GM12878 (cell line): ENCODE data around the gene STBD1. TPM values are rescaled to one million over a fixed set of nuclear protein-coding genes. Genes with fewer than 3 reads are reported as not detected.
"Not testable (repeated sequence)": the region's sequence is repeated elsewhere in the genome, so short reads cannot be mapped to it uniquely, and the experiment has no call there.

Experiments
- ATAC-seq: fragments of 200-7000 bp; cut with Tn5 transposase; 3 replicates; pipeline ENCODE4 v1.9.1; 2020; ENCODE audit warnings: mild to moderate bottlenecking, moderate library complexity
- BruUV-seq: library from RNA; stranded (reverse); fragments of 400-500 nt; replicated peaks from 2 replicates; lab custom pipeline; 2021; lab: Mats Ljungman, UMichigan
- CTCF ChIA-PET: fragments of 300-600 bp; sonication (Branson Sonifier 250); formaldehyde crosslinking; extraction: SDS; loops from one replicate; lab custom pipeline; 2021; ENCODE audit warnings: inconsistent platforms; lab: Yijun Ruan, JAX
- POLR2A ChIA-PET: fragments of 350-600 bp; formaldehyde crosslinking; extraction: SDS; loops from one replicate; lab custom pipeline; 2021; ENCODE audit warnings: inconsistent platforms; lab: Charles Lee
- RAD21 ChIA-PET: fragments of 300-600 bp; sonication (Branson Sonifier 250); formaldehyde crosslinking; loops from one replicate; lab custom pipeline; 2023; ENCODE audit warnings: antibody characterized with exemption; ENCODE audit not compliant: unreplicated experiment; lab: Charles Lee
- SMC1A ChIA-PET: fragments of 300-600 bp; sonication (Branson Sonifier 250); formaldehyde crosslinking; loops from one replicate; lab custom pipeline; 2023; ENCODE audit not compliant: unreplicated experiment, uncharacterized antibody; lab: Charles Lee
- DNase-seq: peaks from one replicate; pipeline ENCODE4 v3.0.0-alpha.2; 2011; ENCODE audit warnings: low read depth, low spot score
- FAIRE-seq: peaks from 3 replicates; lab custom pipeline; 2011; peaks lifted over from hg19 to GRCh38; lab: Jason Lieb, UNC
- H2AFZ ChIP-seq: 2 replicates; pipeline ENCODE4 v1.6.0; 2011; ENCODE audit warnings: low read depth, low read length, control low read depth; ENCODE audit not compliant: control insufficient read depth
- H3K27ac ChIP-seq: 2 replicates; pipeline ENCODE4 v1.5.1; 2011; ENCODE audit warnings: control low read depth; ENCODE audit not compliant: control insufficient read depth, insufficient read depth
- H3K27me3 ChIP-seq, 2 experiments: replicated peaks in 1 of 2; 2 replicates each; pipeline versions ENCODE4 v1.6.0 to v1.6.1; 2011; ENCODE audit warnings: low read length in 1 of 2; ENCODE audit not compliant: control insufficient read depth in 2 of 2, insufficient read depth in 2 of 2
- H3K36me3 ChIP-seq, 2 experiments: 2 replicates each; pipeline ENCODE4 v1.5.1; 2011; ENCODE audit warnings: low read length in 1 of 2; ENCODE audit not compliant: control insufficient read depth in 2 of 2, insufficient read depth in 2 of 2
- H3K4me1 ChIP-seq: 2 replicates; pipeline ENCODE4 v1.6.1; 2011; ENCODE audit warnings: mild to moderate bottlenecking, low read length, moderate library complexity, mixed read lengths; ENCODE audit not compliant: control insufficient read depth, insufficient read depth
- H3K4me2 ChIP-seq: 2 replicates; pipeline ENCODE4 v1.6.0; 2011; ENCODE audit warnings: control low read depth; ENCODE audit not compliant: control insufficient read depth, insufficient read depth
- H3K4me3 ChIP-seq: fragments of 200-600 bp; sonication (generic); 2 replicates; pipeline ENCODE4 v1.5.1; 2016
- H3K79me2 ChIP-seq: 2 replicates; pipeline ENCODE4 v1.6.0; 2011; ENCODE audit warnings: low read length; ENCODE audit not compliant: control insufficient read depth, insufficient read depth
- H3K9ac ChIP-seq: 2 replicates; pipeline ENCODE4 v1.8.0; 2011; ENCODE audit warnings: low read length, control low read depth, mixed read lengths; ENCODE audit not compliant: control insufficient read depth, insufficient read depth
- H3K9me3 ChIP-seq: replicated peaks from 3 replicates; pipeline ENCODE4 v1.5.1; 2011; ENCODE audit warnings: mild to moderate bottlenecking, low read length; ENCODE audit not compliant: control insufficient read depth, insufficient read depth
- H4K20me1 ChIP-seq: 2 replicates; pipeline ENCODE4 v1.6.0; 2011; ENCODE audit not compliant: control insufficient read depth, insufficient read depth
- BHLHE40 ChIP-seq, 2 experiments: fragments of 450-650 bp in 1 of 2; IDR thresholded peaks; 2 replicates each; pipeline ENCODE4 v1.6.1; 2011 to 2017; ENCODE audit warnings: low read depth in 2 of 2, borderline replicate concordance in 1 of 2, improper control_type of control experiment in 1 of 2, low read length in 1 of 2, mild to moderate bottlenecking in 1 of 2
- RELB ChIP-seq: fragments of 450-650 bp; IDR thresholded peaks from 2 replicates; pipeline ENCODE4 v1.6.1; 2017; ENCODE audit warnings: low read depth, mild to moderate bottlenecking, moderate library complexity
- ZBTB11 ChIP-seq: fragments of 450-650 bp; formaldehyde crosslinking; IDR thresholded peaks from 2 replicates; pipeline ENCODE4 v1.5.0; 2022; ENCODE audit warnings: mild to moderate bottlenecking, missing genetic modification characterization
- ZNF24 ChIP-seq: fragments of 450-650 bp; IDR thresholded peaks from 2 replicates; pipeline ENCODE4 v1.6.1; 2017; ENCODE audit warnings: antibody characterized with exemption, mild to moderate bottlenecking
- in situ Hi-C: fragments of 300-500 bp; cut with MboI; formaldehyde crosslinking; loops from 9 replicates; pipeline ENCODE4 v1.14.3; 2018; ENCODE audit warnings: mixed read lengths
- intact Hi-C: fragments of 100-400 bp; cut with micrococcal nuclease; formaldehyde crosslinking; loops from one replicate; pipeline ENCODE4 v1.14.2; 2022; ENCODE audit not compliant: unreplicated experiment
- polyA plus RNA-seq, 11 experiments: library from polyadenylated mRNA; depleted of rRNA in 4 of 11; unstranded in 6 of 11; stranded (reverse) in 5 of 11; fragments of >200 nt; fragmentation: Nextera tagmentation in 4 of 11; fragmentation: Illumina TruSeq in 1 of 11; extraction: Ambion mirVana in 4 of 11; extraction: Trizol in 1 of 11; gene quantifications; 1 replicate in 1 of 11; 2 replicates in 10 of 11; pipeline versions ENCODE4 v1.2.1 to v1.2.3, GENCODE V29; 2011 to 2016; ENCODE audit warnings: inconsistent platforms in 2 of 11, missing spikeins in 2 of 11, low read depth in 1 of 11
- small RNA-seq: library from RNA; depleted of rRNA; stranded (forward); fragments of <200 nt; gene quantifications from one replicate; pipeline ENCODE3, GENCODE V24; 2014
- total RNA-seq, 4 experiments: library from RNA; depleted of rRNA in 3 of 4; stranded (reverse); fragments of >200 nt in 3 of 4; fragmentation: Illumina TruSeq in 1 of 4; extraction: Trizol in 1 of 4; gene quantifications; 2 replicates each; pipeline versions ENCODE4 v1.2.1 to v1.2.3, GENCODE V29; 2013 to 2021

Gene STBD1
- total and polyA plus RNA-seq, 10 of the 15 experiments (the other 5 are each of a cell fraction or from before 2014, with no cell fraction given), result 0.04 to 0.10 (median 0.05) TPM; not detected in 7

- TF ChIP-seq RELB (no peak), ZBTB11 (no peak), BHLHE40 (IDR thresholded peaks at IDR 0.05; ENCODE audit: borderline replicate concordance in 1 of 2, low read depth in 2 of 2, low read length in 1 of 2) (no peak), ZNF24 (no peak)
- TF ChIP-seq, all 136 proteins: peak for 0
Measured at GRCh38 chr4:76357981-76358380, 51.4 kb downstream of the STBD1 start (continued).

- FAIRE-seq, CTCF ChIA-PET: not testable (repeated sequence)
Measured at GRCh38 chr4:76359881-76360466, 53.4 kb downstream of the STBD1 start.

More at GRCh38 chr4:76359881-76360466, 53.4 kb downstream of the STBD1 start:
- H2AFZ ChIP-seq, H3K4me3 ChIP-seq, POLR2A ChIA-PET, H4K20me1 ChIP-seq, SMC1A ChIA-PET, H3K79me2 ChIP-seq, RAD21 ChIA-PET, BruUV-seq, H3K27ac ChIP-seq, DNase-seq, H3K27me3 ChIP-seq, H3K9ac ChIP-seq, in situ Hi-C loops, ATAC-seq, H3K9me3 ChIP-seq, intact Hi-C loops, H3K4me2 ChIP-seq, H3K36me3 ChIP-seq, H3K4me1 ChIP-seq: not testable (repeated sequence)

Small RNA genes lying within 50 kb of the gene (small RNA-seq; reads per million reads assigned to genes)
- not detected for gene RNU6-1000P

Other genes starting within 250 kb of the STBD1 start
- gene ART3, start 232.0 kb upstream of the STBD1 start, total RNA-seq (2014; rRNA removed), result not detected in 2 replicates
- gene ART3, start 232.0 kb upstream of the STBD1 start, total RNA-seq (2014; rRNA removed; fragmentation: Illumina TruSeq; extraction: Trizol), result not detected in 2 replicates
- gene ART3, start 232.0 kb upstream of the STBD1 start, total RNA-seq (2021), result 0.13 TPM in 1 of 2 replicates, not detected in the other
- gene ART3, start 232.0 kb upstream of the STBD1 start, polyA plus RNA-seq (2011; rRNA removed), result not detected in 2 replicates
- 0.18 TPM in 1 of 2 replicates, not detected in the other for gene ART3, start 232.0 kb upstream of the STBD1 start, polyA plus RNA-seq (2014; fragmentation: Illumina TruSeq; extraction: Trizol)
- under 1 TPM in 1 of 2 experiments, not detected in 1; 0.29 TPM for gene ART3, start 232.0 kb upstream of the STBD1 start, polyA plus RNA-seq (2014; fragmentation: Nextera tagmentation; extraction: Ambion mirVana)
- 0.23 TPM in 1 of 2 replicates, not detected in the other for gene ART3, start 232.0 kb upstream of the STBD1 start, polyA plus RNA-seq (2014; rRNA removed)
- gene ART3, start 232.0 kb upstream of the STBD1 start, polyA plus RNA-seq (2016; fragmentation: Nextera tagmentation; extraction: Ambion mirVana), result under 1 TPM in 1 of 2 experiments, not detected in 1; 0.50 TPM
- 40.9 and 48.1 TPM in 2 replicates for gene NUP54, start 158.3 kb upstream of the STBD1 start, total RNA-seq (2014; rRNA removed)
- 51.9 and 52.9 TPM in 2 replicates for gene NUP54, start 158.3 kb upstream of the STBD1 start, total RNA-seq (2014; rRNA removed; fragmentation: Illumina TruSeq; extraction: Trizol)
- 37.2 and 39.6 TPM in 2 replicates for gene NUP54, start 158.3 kb upstream of the STBD1 start, total RNA-seq (2021)
- 69.0 and 122 TPM in 2 replicates for gene NUP54, start 158.3 kb upstream of the STBD1 start, polyA plus RNA-seq (2011; rRNA removed)
- gene NUP54, start 158.3 kb upstream of the STBD1 start, polyA plus RNA-seq (2014; fragmentation: Illumina TruSeq; extraction: Trizol), result 44.1 and 54.6 TPM in 2 replicates
- gene NUP54, start 158.3 kb upstream of the STBD1 start, polyA plus RNA-seq (2014; fragmentation: Nextera tagmentation; extraction: Ambion mirVana), result 10 to 100 TPM; 17.5 to 27.7 TPM
- 31.1 and 33.6 TPM in 2 replicates for gene NUP54, start 158.3 kb upstream of the STBD1 start, polyA plus RNA-seq (2014; rRNA removed)
- 10 to 100 TPM; 43.7 to 44.6 TPM for gene NUP54, start 158.3 kb upstream of the STBD1 start, polyA plus RNA-seq (2016; fragmentation: Nextera tagmentation; extraction: Ambion mirVana)
- gene SCARB2, start 92.9 kb upstream of the STBD1 start, total RNA-seq (2014; rRNA removed), result 10.7 and 11.9 TPM in 2 replicates
- 9.2 and 9.5 TPM in 2 replicates for gene SCARB2, start 92.9 kb upstream of the STBD1 start, total RNA-seq (2014; rRNA removed; fragmentation: Illumina TruSeq; extraction: Trizol)
- 6.2 and 8.4 TPM in 2 replicates for gene SCARB2, start 92.9 kb upstream of the STBD1 start, total RNA-seq (2021)
- 9.9 and 10.9 TPM in 2 replicates for gene SCARB2, start 92.9 kb upstream of the STBD1 start, polyA plus RNA-seq (2011; rRNA removed)
- 9.7 and 10.3 TPM in 2 replicates for gene SCARB2, start 92.9 kb upstream of the STBD1 start, polyA plus RNA-seq (2014; fragmentation: Illumina TruSeq; extraction: Trizol)
- gene SCARB2, start 92.9 kb upstream of the STBD1 start, polyA plus RNA-seq (2014; fragmentation: Nextera tagmentation; extraction: Ambion mirVana), result 1 to 10 TPM; 2.1 to 3.7 TPM
- 5.6 and 6.7 TPM in 2 replicates for gene SCARB2, start 92.9 kb upstream of the STBD1 start, polyA plus RNA-seq (2014; rRNA removed)
- gene SCARB2, start 92.9 kb upstream of the STBD1 start, polyA plus RNA-seq (2016; fragmentation: Nextera tagmentation; extraction: Ambion mirVana), result 10 to 100 TPM; 11.5 to 11.7 TPM
- gene FAM47E, start 55.0 kb upstream of the STBD1 start, total RNA-seq (2014; rRNA removed), result not detected in 2 replicates
- not detected in 2 replicates for gene FAM47E, start 55.0 kb upstream of the STBD1 start, total RNA-seq (2014; rRNA removed; fragmentation: Illumina TruSeq; extraction: Trizol)
- gene FAM47E, start 55.0 kb upstream of the STBD1 start, total RNA-seq (2021), result not detected in 2 replicates
- not detected in 2 replicates for gene FAM47E, start 55.0 kb upstream of the STBD1 start, polyA plus RNA-seq (2011; rRNA removed)
- not detected in 2 replicates for gene FAM47E, start 55.0 kb upstream of the STBD1 start, polyA plus RNA-seq (2014; fragmentation: Illumina TruSeq; extraction: Trizol)
- gene FAM47E, start 55.0 kb upstream of the STBD1 start, polyA plus RNA-seq (2014; fragmentation: Nextera tagmentation; extraction: Ambion mirVana), result under 1 TPM in 1 of 2 experiments, not detected in 1; 0.03 TPM
- gene FAM47E, start 55.0 kb upstream of the STBD1 start, polyA plus RNA-seq (2014; rRNA removed), result not detected in 2 replicates
- not detected for gene FAM47E, start 55.0 kb upstream of the STBD1 start, polyA plus RNA-seq (2016; fragmentation: Nextera tagmentation; extraction: Ambion mirVana)
- gene CCDC158, start 114.4 kb downstream of the STBD1 start, total RNA-seq (2014; rRNA removed), result not detected in 2 replicates
- gene CCDC158, start 114.4 kb downstream of the STBD1 start, total RNA-seq (2014; rRNA removed; fragmentation: Illumina TruSeq; extraction: Trizol), result not detected in 2 replicates
- gene CCDC158, start 114.4 kb downstream of the STBD1 start, total RNA-seq (2021), result not detected in 2 replicates
- not detected in 2 replicates for gene CCDC158, start 114.4 kb downstream of the STBD1 start, polyA plus RNA-seq (2011; rRNA removed)
- not detected in 2 replicates for gene CCDC158, start 114.4 kb downstream of the STBD1 start, polyA plus RNA-seq (2014; fragmentation: Illumina TruSeq; extraction: Trizol)
- gene CCDC158, start 114.4 kb downstream of the STBD1 start, polyA plus RNA-seq (2014; fragmentation: Nextera tagmentation; extraction: Ambion mirVana), result not detected
- not detected in 2 replicates for gene CCDC158, start 114.4 kb downstream of the STBD1 start, polyA plus RNA-seq (2014; rRNA removed)
- gene CCDC158, start 114.4 kb downstream of the STBD1 start, polyA plus RNA-seq (2016; fragmentation: Nextera tagmentation; extraction: Ambion mirVana), result not detected
- under 0.01 and 0.06 TPM in 2 replicates for gene SHROOM3, start 128.5 kb downstream of the STBD1 start, total RNA-seq (2014; rRNA removed)
- under 0.01 and 0.09 TPM in 2 replicates for gene SHROOM3, start 128.5 kb downstream of the STBD1 start, total RNA-seq (2014; rRNA removed; fragmentation: Illumina TruSeq; extraction: Trizol)
- gene SHROOM3, start 128.5 kb downstream of the STBD1 start, total RNA-seq (2021), result 0.11 and 0.15 TPM in 2 replicates
- 0.04 and 0.29 TPM in 2 replicates for gene SHROOM3, start 128.5 kb downstream of the STBD1 start, polyA plus RNA-seq (2011; rRNA removed)
- under 0.01 TPM in 1 of 2 replicates, not detected in the other for gene SHROOM3, start 128.5 kb downstream of the STBD1 start, polyA plus RNA-seq (2014; fragmentation: Illumina TruSeq; extraction: Trizol)
- gene SHROOM3, start 128.5 kb downstream of the STBD1 start, polyA plus RNA-seq (2014; fragmentation: Nextera tagmentation; extraction: Ambion mirVana), result under 1 TPM in 1 of 2 experiments, not detected in 1; 0.13 TPM
- gene SHROOM3, start 128.5 kb downstream of the STBD1 start, polyA plus RNA-seq (2014; rRNA removed), result 0.03 TPM in 1 of 2 replicates, not detected in the other
- gene SHROOM3, start 128.5 kb downstream of the STBD1 start, polyA plus RNA-seq (2016; fragmentation: Nextera tagmentation; extraction: Ambion mirVana), result under 1 TPM; 0.04 to 0.08 TPM